KBM-7 (cell line): ENCODE results near the gene UBN2.
"Not testable (repeated sequence)": the region's sequence is repeated elsewhere in the genome, so short reads cannot be mapped to it uniquely, and the experiment has no call there.

Experiments
- DNase-seq: peaks from one replicate; pipeline ENCODE4 v3.0.0-alpha.2; 2015
- in situ Hi-C: fragments of 300-500 bp; cut with MboI; formaldehyde crosslinking; loops from 2 replicates; pipeline ENCODE4 v1.14.3; 2020; ENCODE audit warnings: low sequenced_read_pairs, low pct_unique_long_range_greater_than_20kb, mixed read lengths

Gene UBN2

GRCh38 chr7:139230774-139231512 lies at the start of gene UBN2:
UBN2 (plus strand) TSS chr7:139231237; CDS start chr7:139231485, 248 bp downstream.
- DNase-seq: peak; percentile 100
- in situ Hi-C loops: no loop called here

- no peak for DNase-seq
- in situ Hi-C loops: no loop called here
Measured at GRCh38 chr7:139181404-139181803, 49.6 kb upstream of the UBN2 start.

- in situ Hi-C loops: no loop called here
Measured at GRCh38 chr7:139182363-139182762, 48.7 kb upstream of the UBN2 start.

GRCh38 chr7:139183251-139183650 lies 47.8 kb upstream of the UBN2 start:
- in situ Hi-C loops: no loop called here
- no peak for DNase-seq

More at GRCh38 chr7:139182363-139182762, 48.7 kb upstream of the UBN2 start:
- no peak for DNase-seq

GRCh38 chr7:139183878-139184338 lies 47.1 kb upstream of the UBN2 start:
- peak; percentile 73 for DNase-seq
- in situ Hi-C loops: no loop called here

GRCh38 chr7:139186146-139186545 lies 44.9 kb upstream of the UBN2 start:
- no peak for DNase-seq
- in situ Hi-C loops: no loop called here

- DNase-seq: no peak
- in situ Hi-C loops: no loop called here
Measured at GRCh38 chr7:139189357-139189756, 41.7 kb upstream of the UBN2 start.

GRCh38 chr7:139192014-139192706 lies 38.9 kb upstream of the UBN2 start:
- in situ Hi-C loops: no loop called here

GRCh38 chr7:139200382-139200781 lies 30.7 kb upstream of the UBN2 start:
- no peak for DNase-seq
- in situ Hi-C loops: no loop called here

More at GRCh38 chr7:139192014-139192706, 38.9 kb upstream of the UBN2 start:
- no peak for DNase-seq

GRCh38 chr7:139203992-139204391 lies 27.0 kb upstream of the UBN2 start:
- no peak for DNase-seq
- in situ Hi-C loops: no loop called here

GRCh38 chr7:139205843-139206242 lies 25.2 kb upstream of the UBN2 start:
- in situ Hi-C loops: no loop called here
- DNase-seq: no peak

- no peak for DNase-seq
- in situ Hi-C loops: no loop called here
Measured at GRCh38 chr7:139212133-139212532, 18.9 kb upstream of the UBN2 start.

GRCh38 chr7:139213489-139213888 lies 17.5 kb upstream of the UBN2 start:
- DNase-seq, in situ Hi-C loops: not testable (repeated sequence)

GRCh38 chr7:139218173-139218572 lies 12.9 kb upstream of the UBN2 start:
- in situ Hi-C loops: no loop called here
- DNase-seq: no peak

GRCh38 chr7:139224219-139224618 lies 6.8 kb upstream of the UBN2 start:
- in situ Hi-C loops: no loop called here
- no peak for DNase-seq

GRCh38 chr7:139224836-139225235 lies 6.2 kb upstream of the UBN2 start:
- in situ Hi-C loops, DNase-seq: not testable (repeated sequence)

GRCh38 chr7:139225286-139226157 lies 5.5 kb upstream of the UBN2 start:
- in situ Hi-C loops: not testable (repeated sequence)

GRCh38 chr7:139226158-139226515 lies 4.9 kb upstream of the UBN2 start:
- in situ Hi-C loops, DNase-seq: not testable (repeated sequence)

More at GRCh38 chr7:139225286-139226157, 5.5 kb upstream of the UBN2 start:
- not testable (repeated sequence) for DNase-seq

GRCh38 chr7:139226988-139227488 lies 4.0 kb upstream of the UBN2 start:
- in situ Hi-C loops, DNase-seq: not testable (repeated sequence)
